NB4 (cell line): ENCODE results near the gene LILRB5.

ENCODE experiments used
- DNase-seq: peaks from one replicate; pipeline ENCODE4 v3.0.0; 2010; ENCODE audit warnings: low read depth
- H3K4me3 ChIP-seq: one replicate; pipeline ENCODE4 v1.5.1; 2011; ENCODE audit warnings: mild to moderate bottlenecking, low read depth, low read length, moderate library complexity
- CTCF ChIP-seq: IDR thresholded peaks from one replicate; pipeline ENCODE4 v1.5.1; 2012; ENCODE audit warnings: low read depth, low read length
- MYC ChIP-seq: IDR thresholded peaks from 2 replicates; pipeline ENCODE4 v1.6.1; 2011; ENCODE audit warnings: low read depth, low read length
- POLR2A ChIP-seq: IDR thresholded peaks from 2 replicates; pipeline ENCODE4 v1.6.1; 2011; ENCODE audit warnings: mild to moderate bottlenecking; ENCODE audit not compliant: insufficient read length; ENCODE audit errors: extremely low read depth
- TF ChIP-seq, protein P1 (sequence below): IDR thresholded peaks from 2 replicates; pipeline ENCODE4 v1.6.1; 2011; ENCODE audit warnings: low read depth, low read length

The LILRB5 gene

DNA sequence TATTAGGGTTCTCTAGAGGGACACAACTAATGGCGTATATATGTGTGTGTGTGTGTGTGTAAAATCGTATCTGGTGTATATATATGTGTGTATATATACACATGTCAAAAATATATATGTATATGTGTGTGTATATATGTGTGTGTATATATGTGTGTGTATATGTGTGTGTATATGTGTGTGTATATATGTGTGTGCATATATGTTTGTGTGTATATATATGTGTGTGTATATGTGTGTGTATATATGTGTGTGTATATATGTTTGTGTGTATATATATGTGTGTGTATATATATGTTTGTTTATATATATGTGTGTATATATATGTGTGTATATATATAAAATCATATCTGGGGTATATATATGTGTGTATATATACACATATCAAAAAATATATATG is 5.4 kb upstream of the LILRB5 start:
- no peak for DNase-seq
- no peak overlapping the region for H3K4me3 ChIP-seq
- TF ChIP-seq CTCF (no peak), POLR2A (no peak), MYC (no peak)
- TF ChIP-seq, protein P1, sequence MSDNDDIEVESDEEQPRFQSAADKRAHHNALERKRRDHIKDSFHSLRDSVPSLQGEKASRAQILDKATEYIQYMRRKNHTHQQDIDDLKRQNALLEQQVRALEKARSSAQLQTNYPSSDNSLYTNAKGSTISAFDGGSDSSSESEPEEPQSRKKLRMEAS = no peak

DNA sequence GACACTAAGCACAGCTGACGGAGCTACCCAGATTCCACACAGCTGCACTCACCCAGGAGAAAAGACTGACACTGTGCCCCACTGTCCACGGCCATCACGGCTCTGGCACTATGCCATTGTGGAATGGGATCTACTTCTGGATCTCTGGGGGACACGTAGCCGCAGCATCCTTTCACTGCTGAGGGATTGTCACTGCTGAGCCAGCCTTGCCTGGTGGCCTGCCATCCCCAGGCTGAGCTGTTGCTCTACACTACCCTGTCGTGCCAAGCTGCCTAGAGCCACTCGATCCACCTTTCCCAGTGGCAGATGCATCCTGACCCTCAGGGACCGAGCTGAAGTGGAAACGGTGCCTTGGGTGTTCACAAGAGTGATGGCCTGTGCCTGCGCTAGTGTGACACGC is 5.0 kb upstream of the LILRB5 start:
- TF ChIP-seq CTCF = no peak
- TF ChIP-seq, protein P1 = no peak
- TF ChIP-seq POLR2A = no peak
- no peak for TF ChIP-seq MYC
- no peak for DNase-seq
- H3K4me3 ChIP-seq = no peak overlapping the region

GRCh38 chr19:54256250-54257115 is 590 bp downstream of the LILRB5 start:
- TF ChIP-seq MYC (no peak), CTCF (no peak), POLR2A (no peak)
- TF ChIP-seq, protein P1 = no peak
- H3K4me3 ChIP-seq = no peak overlapping the region
- no peak for DNase-seq

GRCh38 chr19:54255105-54255775 is 1.8 kb downstream of the LILRB5 start:
- no peak overlapping the region for H3K4me3 ChIP-seq
- DNase-seq = no peak
- TF ChIP-seq POLR2A = no peak
- TF ChIP-seq MYC = no peak
- TF ChIP-seq, protein P1 = no peak
- TF ChIP-seq CTCF = no peak

- no peak for DNase-seq
- H3K4me3 ChIP-seq = no peak overlapping the region
Observed at GRCh38 chr19:54254195-54254906, 2.7 kb downstream of the LILRB5 start.

More at GRCh38 chr19:54254195-54254906, 2.7 kb downstream of the LILRB5 start:
- TF ChIP-seq POLR2A (no peak), MYC (no peak), CTCF (no peak)
- TF ChIP-seq, protein P1 = no peak
